ENCODE results near the gene MPDZ.

The MPDZ gene

DNA sequence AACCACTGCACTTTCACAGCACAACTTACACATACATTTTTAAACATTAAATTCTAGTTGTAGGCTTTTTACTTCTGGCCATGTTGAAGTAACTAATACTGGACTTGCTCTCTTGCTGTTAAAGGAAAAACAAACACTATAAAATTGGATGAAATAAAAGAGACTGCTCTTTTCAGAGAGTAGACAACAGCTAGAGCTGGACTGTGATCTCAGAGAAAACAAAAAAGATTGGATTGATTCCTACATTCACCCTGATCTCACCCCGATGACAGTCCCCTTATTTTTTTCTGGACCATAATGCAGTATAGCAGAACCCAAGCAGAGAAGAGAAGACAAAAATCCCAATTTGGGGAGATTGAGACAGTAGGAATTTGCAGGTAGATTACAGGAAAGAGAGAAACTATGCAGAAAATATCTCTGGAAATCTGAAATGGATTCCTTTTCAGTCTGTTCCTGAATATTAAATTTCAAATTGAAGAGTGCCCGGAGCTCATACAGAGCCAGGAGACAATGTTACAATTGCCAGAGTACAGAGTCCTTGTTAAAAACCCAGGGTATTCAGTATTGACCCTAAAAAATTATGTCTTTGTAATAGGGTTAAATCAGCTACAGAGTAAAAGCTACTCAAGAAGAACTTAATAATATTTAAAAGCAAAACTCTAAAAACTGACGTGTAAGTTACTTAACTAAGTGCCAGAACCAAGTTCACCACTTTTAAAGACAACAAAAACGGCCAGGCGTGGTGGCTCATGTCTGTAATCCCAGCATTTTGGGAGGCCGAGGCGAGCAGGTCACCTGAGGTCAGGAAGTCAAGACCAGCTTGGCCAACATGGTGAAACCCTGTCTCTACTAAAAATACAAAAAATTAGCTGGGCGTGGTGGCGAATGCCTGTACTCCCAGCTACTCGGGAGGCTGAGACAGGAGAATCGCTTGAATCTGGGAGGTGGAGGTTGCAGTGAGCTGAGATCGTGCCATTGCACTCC, 208.6 kb downstream of the MPDZ start:
- no peak for DNase-seq

DNA sequence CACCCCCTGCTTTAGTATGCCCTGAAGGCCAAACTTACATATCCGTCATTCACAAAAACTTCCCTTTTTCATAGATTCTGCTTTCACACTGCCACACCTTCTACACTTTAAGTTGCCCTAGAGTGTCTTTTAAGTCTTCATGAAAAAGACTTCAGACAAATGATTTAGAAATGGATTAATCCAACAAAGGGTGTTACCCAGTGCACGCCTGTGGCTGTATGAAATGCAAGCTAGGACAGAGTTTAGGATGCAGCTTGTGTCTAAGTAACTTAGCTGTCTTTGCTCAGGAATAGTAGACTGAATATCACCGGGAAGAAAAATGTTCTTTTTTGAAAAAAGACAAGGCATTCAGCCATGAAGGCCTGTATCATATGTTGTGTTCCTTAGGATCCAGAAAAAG, 210.0 kb downstream of the MPDZ start:
- no peak for DNase-seq

DNA sequence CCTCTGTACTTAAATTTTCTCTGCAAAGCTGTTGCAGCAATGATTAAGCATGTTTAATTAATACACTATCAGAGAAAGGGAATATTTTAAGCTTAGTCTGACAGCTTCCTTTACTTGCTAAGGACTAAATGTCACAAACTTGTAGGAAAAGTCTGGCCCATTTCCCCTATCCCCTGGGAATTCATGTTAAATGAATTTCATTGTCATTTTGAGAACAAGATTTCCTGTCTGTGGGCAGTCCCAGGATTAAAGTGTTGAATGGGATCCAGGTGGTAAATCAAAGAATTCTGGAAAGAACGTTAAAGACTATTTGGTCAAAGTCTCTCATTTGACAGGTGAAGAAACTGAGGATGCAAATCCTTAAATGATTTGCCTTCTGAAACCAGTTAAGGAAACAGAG, 214.8 kb downstream of the MPDZ start:
- DNase-seq: no peak

- no peak for DNase-seq
Measured at GRCh38 chr9:13063880-13064459, 215.5 kb downstream of the MPDZ start.

DNA sequence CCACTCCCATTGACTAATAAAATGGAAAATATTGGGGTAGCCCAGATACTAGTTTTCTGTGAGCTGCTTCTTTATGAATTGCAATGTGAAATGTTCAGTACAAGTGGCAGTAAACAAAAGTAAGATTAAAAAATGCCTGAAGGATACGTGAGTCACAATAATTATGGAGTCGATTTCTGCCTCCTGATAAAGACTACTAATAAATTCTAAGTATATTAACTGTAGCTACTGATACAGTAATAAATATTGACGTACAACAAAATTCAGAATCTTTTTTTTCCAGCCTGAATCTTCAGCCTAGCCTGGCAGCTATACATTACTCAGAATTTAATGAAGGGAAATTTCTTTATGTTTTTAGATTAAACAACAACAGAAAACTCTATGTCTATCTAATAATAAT, 218.1 kb downstream of the MPDZ start:
- DNase-seq: no peak
